B cell (primary cell): ENCODE data around the gene C1orf174. TPM values are rescaled to one million over a fixed set of nuclear protein-coding genes. Genes with fewer than 3 reads are reported as not detected.

Experiments
- ATAC-seq: fragments of 200-7000 bp; cut with Tn5 transposase; one replicate; pipeline ENCODE4 v1.10.0; 2021; ENCODE audit warnings: low read depth, mild to moderate bottlenecking, moderate number of reproducible peaks, moderate library complexity
- CTCF ChIA-PET: fragments of 350-600 bp; sonication (Branson Sonifier 250); formaldehyde crosslinking; loops from one replicate; lab custom pipeline; 2021; ENCODE audit warnings: antibody characterized with exemption, inconsistent platforms; lab: Charles Lee
- POLR2A ChIA-PET: fragments of 350-600 bp; sonication (Branson Sonifier 250); formaldehyde crosslinking; loops from one replicate; lab custom pipeline; 2021; ENCODE audit warnings: antibody characterized with exemption; lab: Charles Lee
- DNase-seq: peaks from one replicate; pipeline ENCODE4 v3.0.0; 2013
- H2AFZ ChIP-seq: 2 replicates; pipeline ENCODE4 v1.6.1; 2012; ENCODE audit warnings: mild to moderate bottlenecking, low read depth, low read length; ENCODE audit not compliant: insufficient read depth, poor library complexity, severe bottlenecking
- H3K27ac ChIP-seq, 2 donors: 1 replicate in 1 of 2; 2 replicates in 1 of 2; pipeline ENCODE4 v1.5.1; 2012 to 2013; ENCODE audit warnings: low read length in 2 of 2, mild to moderate bottlenecking in 2 of 2, moderate library complexity in 1 of 2
- H3K27me3 ChIP-seq, 4 experiments: fragments of 200-600 bp in 1 of 4; sonication (generic) in 1 of 4; replicated peaks in 1 of 4; 1 replicate in 2 of 4; 2 replicates in 2 of 4; pipeline versions ENCODE4 v1.6.1 to v1.7.0; 2013 to 2016; ENCODE audit warnings: low read length in 3 of 4, mild to moderate bottlenecking in 2 of 4, mixed read lengths in 1 of 4, moderate library complexity in 1 of 4; ENCODE audit not compliant: insufficient read depth in 4 of 4, control insufficient read depth in 3 of 4; ENCODE audit errors: control extremely low read depth in 1 of 4
- H3K36me3 ChIP-seq, 2 experiments: replicated peaks in 1 of 2; 1 replicate in 1 of 2; 2 replicates in 1 of 2; pipeline versions ENCODE4 v1.6.1 to v1.7.1; 2013; ENCODE audit warnings: low read length in 1 of 2; ENCODE audit not compliant: insufficient read depth in 2 of 2, control insufficient read depth in 1 of 2; ENCODE audit errors: control extremely low read depth in 1 of 2, extremely low read depth in 1 of 2
- H3K4me1 ChIP-seq, 2 donors: fragments of 200-600 bp in 1 of 2; sonication (generic) in 1 of 2; 1 replicate in 1 of 2; 2 replicates in 1 of 2; pipeline versions ENCODE4 v1.5.1 to v1.6.1; 2013 to 2017; ENCODE audit warnings: low read length in 2 of 2; ENCODE audit not compliant: control insufficient read depth in 2 of 2, insufficient read depth in 2 of 2
- H3K4me2 ChIP-seq: replicated peaks from 2 replicates; pipeline ENCODE3; 2012; ENCODE audit warnings: mild to moderate bottlenecking, low read depth, low read length; ENCODE audit not compliant: poor library complexity, severe bottlenecking
- H3K4me3 ChIP-seq, 5 experiments: fragments of 200-600 bp in 1 of 5; sonication (generic) in 1 of 5; 1 replicate in 3 of 5; 2 replicates in 2 of 5; pipeline versions ENCODE4 v1.5.1 to v1.7.0; 2011 to 2016; ENCODE audit warnings: low read length in 4 of 5, mild to moderate bottlenecking in 4 of 5, low read depth in 2 of 5, control low read depth in 1 of 5, moderate library complexity in 1 of 5; ENCODE audit not compliant: insufficient read depth in 1 of 5; ENCODE audit errors: control extremely low read depth in 1 of 5, extremely low read depth in 1 of 5
- H3K79me2 ChIP-seq: fragments of 200-600 bp; sonication (generic); one replicate; pipeline ENCODE4 v1.6.0; 2016; ENCODE audit warnings: low read length; ENCODE audit not compliant: control insufficient read depth, insufficient read depth
- H3K9ac ChIP-seq: fragments of 200-600 bp; sonication (generic); 2 replicates; pipeline ENCODE4 v1.6.1; 2017; ENCODE audit warnings: mild to moderate bottlenecking, low read length, moderate library complexity
- H3K9me3 ChIP-seq, 3 donors: one replicate each; pipeline versions ENCODE4 v1.6.1 to v1.7.1; 2013; ENCODE audit warnings: low read length in 2 of 3; ENCODE audit not compliant: control insufficient read depth in 2 of 3, insufficient read depth in 1 of 3; ENCODE audit errors: control extremely low read depth in 1 of 3
- H4K20me1 ChIP-seq: 2 replicates; pipeline ENCODE4 v1.6.0; 2012; ENCODE audit warnings: mild to moderate bottlenecking, low read length; ENCODE audit not compliant: insufficient read depth, control insufficient read depth, poor library complexity, severe bottlenecking
- H3K27ac Mint-ChIP-seq: one replicate; pipeline ENCODE4 v1.8.0; 2021; ENCODE audit warnings: mixed read lengths
- H3K27me3 Mint-ChIP-seq: one replicate; pipeline ENCODE4 v1.8.0; 2021; ENCODE audit warnings: mixed read lengths
- H3K4me1 Mint-ChIP-seq: one replicate; pipeline ENCODE4 v1.8.0; 2021; ENCODE audit warnings: mixed read lengths
- H3K4me3 Mint-ChIP-seq: one replicate; pipeline ENCODE4 v1.8.0; 2021; ENCODE audit warnings: mixed read lengths
- H3K9me3 Mint-ChIP-seq: one replicate; pipeline ENCODE4 v1.8.0; 2022; ENCODE audit warnings: mixed read lengths; ENCODE audit not compliant: insufficient read depth
- CTCF ChIP-seq: fragments of 200-600 bp; IDR thresholded peaks from one replicate; pipeline ENCODE4 v1.8.0; 2022; ENCODE audit warnings: antibody characterized with exemption, mild to moderate bottlenecking
- EZH2 ChIP-seq: IDR thresholded peaks from 2 replicates; pipeline ENCODE4 v1.6.1; 2012; ENCODE audit warnings: borderline replicate concordance, low read depth, mild to moderate bottlenecking, moderate library complexity, low read length; ENCODE audit not compliant: insufficient read depth, poor library complexity, severe bottlenecking
- WGBS: methylation state at CpG from one replicate; pipeline ENCODE4 v1.1.5; 2013; ENCODE audit warnings: missing lambda C conversion rate; ENCODE audit not compliant: insufficient coverage; 5-methylcytosine and 5-hydroxymethylcytosine counted together
- intact Hi-C: fragments of 100-400 bp; cut with micrococcal nuclease; formaldehyde crosslinking; loops from one replicate; pipeline ENCODE4 v1.10.0; 2022
- polyA plus RNA-seq: library from polyadenylated mRNA; depleted of rRNA; stranded (reverse); fragments of >200 nt; gene quantifications from 2 replicates; pipeline ENCODE4 v1.2.3, GENCODE V29; 2012
- total RNA-seq, 2 donors: library from RNA; stranded (reverse); fragments of 120-200 nt in 1 of 2; gene quantifications; 1 replicate in 1 of 2; 2 replicates in 1 of 2; pipeline versions ENCODE4 v1.2.3 to v1.2.4, GENCODE V29; 2013 to 2022

C1orf174 gene
- total and polyA plus RNA-seq, 2 donors (not counting 1 experiment from before 2014, with no cell fraction given) = 33.2 to 49.8 TPM

- Histone ChIP-seq H3K4me2 (no peak overlapping the region), H3K27me3 (peaks cover 0 to 15% (median 0%) of the 10 kb centered on the region in 4 experiments), H3K4me1 (peaks cover 4 to 35% of the 10 kb centered on the region in 2 donors), H3K4me3 (no peak overlapping the region), H4K20me1 (no peaks in the 10 kb centered on the region), H3K36me3 (no peaks in the 10 kb centered on the region), H3K9me3 (no peaks in the 10 kb centered on the region), H3K27ac (no peak overlapping the region), H3K9ac (no peak overlapping the region), H2AFZ (no peak overlapping the region), H3K79me2 (no peaks in the 10 kb centered on the region)
- Mint-ChIP-seq H3K9me3 (no peaks in the 10 kb centered on the region), H3K4me1 (peaks cover 25% of the 10 kb centered on the region), H3K4me3 (no peak overlapping the region), H3K27me3 (peaks cover 6% of the 10 kb centered on the region), H3K27ac (no peak overlapping the region)
- WGBS = over 99% methylated on average over 11 of the region's 11 CpGs
- TF ChIP-seq CTCF (no peak), EZH2 (no peak)
- intact Hi-C loops = loop anchor here (10.0 kb wide), 1 partner anchor 252 kb away; the partner anchor contains the start of genes TP73 and WRAP73
- ChIA-PET CTCF (no interaction called here), POLR2A (no interaction called here)
- ATAC-seq (no peak), DNase-seq (no peak)
Measured at GRCh38 chr1:3906672-3907020, 6.6 kb upstream of the C1orf174 start.

GRCh38 chr1:3905953-3906671, 6.0 kb upstream of the C1orf174 start:
- CTCF ChIA-PET = no interaction called here
- no peaks in the 10 kb centered on the region for H3K9me3 ChIP-seq
- H3K27ac Mint-ChIP-seq = no peak overlapping the region
- H3K4me1 ChIP-seq = peaks cover 3 to 38% of the 10 kb centered on the region in 2 donors
- ATAC-seq (no peak), DNase-seq (no peak)
- H3K79me2 ChIP-seq = no peaks in the 10 kb centered on the region
- H3K27me3 ChIP-seq = peaks cover 0 to 13% (median 0%) of the 10 kb centered on the region in 4 experiments
- H3K27me3 Mint-ChIP-seq = peaks cover 6% of the 10 kb centered on the region
- no peak overlapping the region for H3K4me2 ChIP-seq
- H3K9ac ChIP-seq = no peak overlapping the region
- H3K4me1 Mint-ChIP-seq = peaks cover 23% of the 10 kb centered on the region
- WGBS = 89% methylated on average over 18 of the region's 18 CpGs
- TF ChIP-seq EZH2 (no peak), CTCF (no peak)
- H3K36me3 ChIP-seq = no peaks in the 10 kb centered on the region
- H3K4me3 Mint-ChIP-seq = no peak overlapping the region
- no peak overlapping the region for H3K27ac ChIP-seq
- no peaks in the 10 kb centered on the region for H4K20me1 ChIP-seq
- no peak overlapping the region for H2AFZ ChIP-seq
- intact Hi-C loops = loop anchor here (10.0 kb wide), 1 partner anchor 251 kb away; the partner anchor contains the start of genes TP73 and WRAP73
- POLR2A ChIA-PET = no interaction called here
- no peak overlapping the region for H3K4me3 ChIP-seq
- no peaks in the 10 kb centered on the region for H3K9me3 Mint-ChIP-seq
